GM12801 (cell line): Measurements from ENCODE around the gene NPPA.

Experiments used
- TF ChIP-seq, protein P1 (sequence below): IDR thresholded peaks from one replicate; pipeline ENCODE4 v1.5.1; 2011; ENCODE audit warnings: control low read depth; ENCODE audit not compliant: insufficient read length; ENCODE audit errors: extremely low read depth

Gene NPPA

DNA sequence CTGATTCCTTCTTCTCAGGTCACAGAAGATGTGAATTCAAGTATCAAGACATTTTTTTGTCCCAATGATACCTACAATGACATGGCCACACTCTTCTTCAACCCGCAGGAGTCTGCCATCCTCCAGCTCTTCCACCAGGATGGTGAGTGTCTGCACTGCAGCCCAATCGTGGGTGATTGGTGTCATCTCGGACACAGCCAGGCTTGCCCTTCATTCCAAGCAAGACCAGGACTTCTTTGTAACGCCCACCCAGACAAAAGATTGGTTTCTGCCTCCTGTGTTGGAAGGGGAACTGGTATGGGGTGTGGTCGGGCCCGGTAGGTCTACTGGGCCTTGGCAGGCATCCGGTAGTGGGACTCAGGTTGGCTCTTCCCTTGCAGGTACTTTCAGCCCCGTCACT is 14.1 kb downstream of the NPPA start:
- TF ChIP-seq, protein P1, sequence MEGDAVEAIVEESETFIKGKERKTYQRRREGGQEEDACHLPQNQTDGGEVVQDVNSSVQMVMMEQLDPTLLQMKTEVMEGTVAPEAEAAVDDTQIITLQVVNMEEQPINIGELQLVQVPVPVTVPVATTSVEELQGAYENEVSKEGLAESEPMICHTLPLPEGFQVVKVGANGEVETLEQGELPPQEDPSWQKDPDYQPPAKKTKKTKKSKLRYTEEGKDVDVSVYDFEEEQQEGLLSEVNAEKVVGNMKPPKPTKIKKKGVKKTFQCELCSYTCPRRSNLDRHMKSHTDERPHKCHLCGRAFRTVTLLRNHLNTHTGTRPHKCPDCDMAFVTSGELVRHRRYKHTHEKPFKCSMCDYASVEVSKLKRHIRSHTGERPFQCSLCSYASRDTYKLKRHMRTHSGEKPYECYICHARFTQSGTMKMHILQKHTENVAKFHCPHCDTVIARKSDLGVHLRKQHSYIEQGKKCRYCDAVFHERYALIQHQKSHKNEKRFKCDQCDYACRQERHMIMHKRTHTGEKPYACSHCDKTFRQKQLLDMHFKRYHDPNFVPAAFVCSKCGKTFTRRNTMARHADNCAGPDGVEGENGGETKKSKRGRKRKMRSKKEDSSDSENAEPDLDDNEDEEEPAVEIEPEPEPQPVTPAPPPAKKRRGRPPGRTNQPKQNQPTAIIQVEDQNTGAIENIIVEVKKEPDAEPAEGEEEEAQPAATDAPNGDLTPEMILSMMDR = no peak

DNA sequence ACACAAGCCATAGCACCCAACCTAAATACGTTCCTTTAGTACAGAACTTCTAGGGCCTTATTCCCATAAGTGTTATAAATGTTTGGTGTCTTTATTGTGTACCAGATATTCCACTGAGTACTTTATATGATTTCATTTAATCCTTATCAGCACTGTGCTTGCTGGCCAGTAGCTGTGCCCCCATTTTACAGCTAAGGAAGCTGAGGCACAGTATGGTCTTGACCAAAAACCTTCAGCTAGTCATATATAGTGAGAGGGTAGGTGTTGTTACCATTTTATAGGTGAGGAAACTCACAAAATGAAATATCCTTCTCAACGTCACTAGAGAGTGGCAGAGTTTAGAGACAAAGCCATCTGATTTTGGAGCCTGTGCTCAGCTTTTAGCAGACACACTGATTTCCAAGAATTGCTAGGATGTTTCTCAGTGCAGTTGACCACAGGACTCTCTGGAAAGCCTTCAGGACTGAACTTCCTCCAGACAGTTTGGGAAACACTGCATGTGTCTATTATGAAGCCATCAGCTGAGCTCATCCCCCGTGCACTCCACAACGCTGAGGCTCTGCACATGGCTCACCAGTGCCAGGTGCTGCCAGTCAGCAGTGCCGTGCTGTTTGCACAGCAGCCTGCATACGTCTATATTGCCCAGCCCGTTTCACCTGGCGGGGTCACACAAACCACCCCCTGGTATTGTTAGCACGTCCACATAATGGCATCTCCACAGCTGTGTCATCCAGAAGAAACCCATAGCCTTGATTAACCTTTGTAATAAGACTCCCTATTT is 15.4 kb downstream of the NPPA start:
- TF ChIP-seq, protein P1 = no peak

DNA sequence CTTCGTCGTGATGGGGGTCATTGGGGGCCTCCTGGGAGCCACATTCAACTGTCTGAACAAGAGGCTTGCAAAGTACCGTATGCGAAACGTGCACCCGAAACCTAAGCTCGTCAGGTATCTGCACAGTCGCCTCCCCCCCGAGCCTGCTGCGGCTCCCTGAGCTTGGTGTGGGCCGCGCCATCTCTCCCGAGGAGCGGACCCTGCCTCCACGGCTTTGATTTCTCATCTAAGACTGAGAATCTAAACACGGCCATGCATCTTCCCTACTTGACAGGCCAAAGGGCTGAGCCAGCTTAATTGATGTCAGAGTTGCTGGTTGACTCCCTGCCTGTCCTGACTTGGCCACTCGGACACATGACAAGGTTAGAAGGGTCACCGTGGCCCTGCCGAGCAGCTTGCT is 19.1 kb downstream of the NPPA start:
- TF ChIP-seq, protein P1 = no peak

DNA sequence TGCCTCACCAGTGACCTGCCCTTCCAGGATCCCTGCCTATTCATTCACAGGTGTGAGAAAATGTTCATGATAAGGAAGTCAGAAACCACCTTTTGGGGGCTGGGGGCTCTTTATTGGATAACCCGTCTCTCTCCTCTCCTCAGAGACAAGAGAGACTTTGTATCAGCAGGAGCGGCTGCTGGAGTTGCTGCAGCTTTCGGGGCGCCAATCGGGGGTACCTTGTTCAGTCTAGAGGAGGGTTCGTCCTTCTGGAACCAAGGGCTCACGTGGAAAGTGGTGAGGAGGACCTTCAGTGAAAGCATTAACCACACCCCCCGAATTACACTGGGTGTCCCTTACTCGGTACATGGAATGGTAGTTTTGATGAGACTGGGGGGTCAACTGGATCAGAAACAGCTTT is 20.6 kb downstream of the NPPA start:
- TF ChIP-seq, protein P1 = no peak

DNA sequence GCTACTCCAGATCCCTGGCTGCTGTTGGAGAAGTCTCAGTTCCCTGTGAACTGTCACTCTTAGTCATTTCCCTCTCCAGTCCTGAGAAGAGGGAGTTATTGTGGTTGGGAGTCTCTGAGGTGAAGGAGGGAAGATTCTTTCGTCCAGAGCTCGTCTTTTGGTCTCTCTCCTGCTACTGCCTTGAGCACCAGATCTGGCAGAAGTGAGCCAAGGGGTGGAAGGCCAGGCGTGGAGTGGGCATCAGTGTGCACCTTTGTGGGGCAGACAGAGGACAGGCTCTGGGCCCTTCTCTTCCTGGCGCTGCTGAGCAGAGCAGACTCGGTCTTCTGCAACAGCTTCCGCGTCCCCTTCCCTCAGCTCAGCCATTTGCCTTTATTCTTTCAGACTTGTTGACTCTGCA is 22.5 kb downstream of the NPPA start:
- TF ChIP-seq, protein P1 = no peak

DNA sequence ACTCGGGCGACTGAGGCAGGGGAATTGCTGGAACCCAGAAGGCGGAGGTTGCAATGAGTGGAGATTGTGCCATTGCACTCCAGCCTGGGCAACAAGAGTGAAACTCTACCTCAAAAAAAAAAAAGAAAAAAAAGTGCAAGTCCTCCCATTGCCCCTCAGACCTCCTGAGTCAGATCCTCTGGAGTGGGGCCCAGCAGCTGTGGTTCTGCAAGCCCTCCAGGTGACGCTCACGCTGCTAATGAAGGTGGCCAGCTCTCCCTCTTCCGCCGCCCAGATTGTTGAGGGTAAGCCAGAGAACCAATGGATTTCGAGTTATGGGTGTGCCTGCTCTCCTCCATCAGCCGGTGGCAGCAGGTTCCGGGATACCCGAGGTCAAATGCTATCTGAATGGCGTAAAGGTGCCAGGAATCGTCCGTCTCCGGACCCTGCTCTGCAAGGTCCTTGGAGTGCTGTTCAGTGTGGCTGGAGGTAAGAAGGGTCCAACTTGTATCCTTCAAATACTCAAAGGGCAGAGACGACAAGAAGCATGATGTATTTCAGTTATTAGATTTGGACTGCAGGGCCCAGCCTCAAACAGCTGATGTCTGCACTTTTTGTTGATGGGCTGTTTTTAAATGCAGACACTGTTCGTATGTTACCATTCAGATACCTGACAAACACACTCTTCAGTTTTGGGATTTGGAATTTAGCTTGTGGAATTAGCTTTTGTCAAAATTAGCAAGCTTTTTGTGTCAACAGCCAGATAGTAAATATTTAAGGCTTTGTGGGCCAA is 24.0 kb downstream of the NPPA start:
- TF ChIP-seq, protein P1 = no peak

DNA sequence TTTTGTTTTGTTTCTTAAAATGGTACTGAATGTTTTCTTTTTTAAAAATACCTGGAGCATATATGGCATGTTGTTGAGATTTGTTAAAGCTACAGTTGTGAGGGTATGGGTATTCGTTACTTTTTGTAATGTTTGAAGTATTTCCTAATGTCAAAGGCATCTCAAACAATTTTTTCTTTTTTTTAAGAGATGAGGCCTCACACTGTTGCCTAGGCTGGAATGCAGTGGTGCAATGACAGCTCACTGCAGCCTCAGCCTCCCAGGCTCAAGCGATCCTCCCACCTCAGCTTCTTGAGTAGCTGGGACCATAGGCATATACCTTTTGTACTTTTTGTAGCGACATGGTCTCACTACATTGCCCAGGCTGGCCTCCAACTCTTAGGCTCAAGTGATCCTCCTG is 25.5 kb downstream of the NPPA start:
- TF ChIP-seq, protein P1 = no peak
